A673 (cell line): ENCODE measurements around the gene RERE. TPM values are rescaled to one million over a fixed set of nuclear protein-coding genes. Genes with fewer than 3 reads are reported as not detected.
A peak's percentile ranks its signal among the peaks of the same experiment; 100 is the strongest.

Source experiments
- Bru-seq: library from RNA; stranded (reverse); fragments of 400-500 nt; gene quantifications from one replicate; lab custom pipeline; 2021; lab: Mats Ljungman, UMichigan
- BruChase-seq, 2 experiments: library from RNA; stranded (reverse); fragments of 400-500 nt; gene quantifications; one replicate each; lab custom pipeline; 2021; lab: Mats Ljungman, UMichigan
- BruUV-seq: library from RNA; stranded (reverse); fragments of 400-500 nt; replicated peaks from 2 replicates; lab custom pipeline; 2021; lab: Mats Ljungman, UMichigan
- CTCF ChIA-PET: fragments of 300-600 bp; sonication (Branson Sonifier 250); formaldehyde crosslinking; loops from one replicate; lab custom pipeline; 2022; ENCODE audit warnings: antibody characterized with exemption; lab: Charles Lee
- POLR2A ChIA-PET: fragments of 300-600 bp; sonication (Branson Sonifier 250); formaldehyde crosslinking; loops from one replicate; lab custom pipeline; 2022; ENCODE audit warnings: antibody characterized with exemption; ENCODE audit not compliant: low non-redundant PET; lab: Charles Lee
- DNase-seq: peaks from one replicate; pipeline ENCODE4 v3.0.0-alpha.2; 2015; ENCODE audit warnings: low spot score
- H3K27ac ChIP-seq: fragments of 200-600 bp; sonication (generic); 2 replicates; pipeline ENCODE4 v1.5.1; 2016; ENCODE audit warnings: mixed run types, low read depth, mild to moderate bottlenecking, mixed read lengths, antibody characterized with exemption, low read length; ENCODE audit not compliant: poor library complexity, severe bottlenecking
- H3K27me3 ChIP-seq: fragments of 200-600 bp; sonication (generic); replicated peaks from 2 replicates; pipeline ENCODE4 v1.6.1; 2017; ENCODE audit warnings: mixed run types, low read depth, mild to moderate bottlenecking, mixed read lengths, antibody characterized with exemption, low read length; ENCODE audit not compliant: insufficient read depth, poor library complexity
- H3K36me3 ChIP-seq: fragments of 200-600 bp; sonication (generic); 2 replicates; pipeline ENCODE4 v1.6.1; 2016; ENCODE audit warnings: mixed run types, mild to moderate bottlenecking, mixed read lengths, antibody characterized with exemption, low read length; ENCODE audit not compliant: insufficient read depth, poor library complexity, severe bottlenecking
- H3K4me1 ChIP-seq: fragments of 200-600 bp; sonication (generic); 2 replicates; pipeline ENCODE4 v1.6.1; 2017; ENCODE audit warnings: mixed run types, mild to moderate bottlenecking, mixed read lengths, antibody characterized with exemption, low read length; ENCODE audit not compliant: insufficient read depth, poor library complexity, severe bottlenecking
- H3K4me3 ChIP-seq: fragments of 200-600 bp; sonication (generic); 2 replicates; pipeline ENCODE4 v1.5.1; 2016; ENCODE audit warnings: low read depth, mixed run types, mild to moderate bottlenecking, mixed read lengths, low read length; ENCODE audit not compliant: poor library complexity, severe bottlenecking
- H3K9me3 ChIP-seq: fragments of 200-600 bp; sonication (generic); 2 replicates; pipeline ENCODE4 v1.6.1; 2016; ENCODE audit warnings: mixed run types, low read depth, mild to moderate bottlenecking, mixed read lengths, antibody characterized with exemption, low read length; ENCODE audit not compliant: poor library complexity, severe bottlenecking
- CTCF ChIP-seq: fragments of 300-800, 200-600 bp; sonication (generic); conservative IDR thresholded peaks from 2 replicates; pipeline ENCODE4 v1.5.1; 2017; ENCODE audit warnings: low read depth, mild to moderate bottlenecking, antibody characterized with exemption, low read length, moderate library complexity, mixed read lengths
- EZH2 ChIP-seq: fragments of 200-600 bp; sonication (generic); IDR thresholded peaks from 2 replicates; pipeline ENCODE4 v1.6.1; 2017; ENCODE audit warnings: borderline replicate concordance, low read depth, mild to moderate bottlenecking, mixed read lengths, antibody characterized with exemption, low read length; ENCODE audit not compliant: poor library complexity, severe bottlenecking
- intact Hi-C: fragments of 100-400 bp; cut with micrococcal nuclease; formaldehyde crosslinking; loops from one replicate; pipeline ENCODE4 v1.10.0; 2022; ENCODE audit not compliant: unreplicated experiment
- long read RNA-seq: library from polyadenylated mRNA; stranded (forward); transcript quantifications from one replicate; pipeline ENCODE4 v2.0.0, GENCODE V29; 2022
- total RNA-seq: library from RNA; stranded (reverse); gene quantifications from 2 replicates; pipeline ENCODE4 v1.2.3, GENCODE V29; 2021

The RERE gene
- total RNA-seq = 188 and 220 TPM in 2 replicates
- percentile 96 among the genes with signal in this experiment for Bru-seq, nascent RNA
- percentile 90 among the genes with signal in this experiment for BruChase-seq, experiment 1, labeled RNA remaining after a 2-hour chase
- percentile 92 among the genes with signal in this experiment for BruChase-seq, experiment 2, labeled RNA remaining after a 6-hour chase
- long read RNA-seq, full-length matches to known transcripts = 1 of 115 reads
- long read RNA-seq, partial matches to known transcripts = 76 of 115 reads
- long read RNA-seq, other reads (novel, unspliced or antisense) = 38 of 115 reads

- CTCF ChIA-PET = interaction anchor here (0.5 to 1.0 kb wide), 2 partner anchors 31 to 263 kb away, joined by 3 to 6 read pairs; no protein-coding TSS in a partner anchor
- TF ChIP-seq CTCF (no peak), EZH2 (no peak)
- Histone ChIP-seq H3K4me3 (peak within 1 kb of the TSS; percentile 96), H3K27me3 (no peaks in the 10 kb centered on the region), H3K36me3 (no peaks in the 10 kb centered on the region), H3K27ac (peak within 1 kb of the TSS; percentile 96), H3K9me3 (no peaks in the 10 kb centered on the region), H3K4me1 (peaks cover 54% of the 10 kb centered on the region)
- peak; percentile 97 for DNase-seq
- no TSS peak for BruUV-seq
- intact Hi-C loops = no loop called here
- POLR2A ChIA-PET = interaction anchor here (0.6 to 0.7 kb wide), 3 partner anchors 31 to 1883 kb away, joined by 3 to 5 read pairs (median 4); no protein-coding TSS in a partner anchor
Measured at GRCh38 chr1:8817412-8818324, at the start of gene RERE. RERE (minus strand) TSS chr1:8817640.

GRCh38 chr1:8866792-8867415 lies 49.5 kb upstream of the RERE start:
- DNase-seq = no peak
- ChIA-PET CTCF (interaction anchor here (0.6 kb wide), 1 partner anchor 206 kb away, joined by 3 read pairs; no protein-coding TSS in a partner anchor), POLR2A (no interaction called here)
- H3K4me3 ChIP-seq = no peak overlapping the region
- peaks cover 6% of the 10 kb centered on the region for H3K4me1 ChIP-seq
- H3K9me3 ChIP-seq = no peaks in the 10 kb centered on the region
- no peak overlapping the region for H3K27ac ChIP-seq
- TF ChIP-seq CTCF = no peak
- TF ChIP-seq EZH2 = no peak
- no peaks in the 10 kb centered on the region for H3K27me3 ChIP-seq
- BruUV-seq = no TSS peak
- peaks cover 99% of the 10 kb centered on the region for H3K36me3 ChIP-seq
- intact Hi-C loops = no loop called here

GRCh38 chr1:8866173-8866791 lies 48.8 kb upstream of the RERE start:
- TF ChIP-seq CTCF = no peak
- no peak for TF ChIP-seq EZH2
- no peak overlapping the region for H3K4me3 ChIP-seq
- intact Hi-C loops = no loop called here
- H3K9me3 ChIP-seq = no peaks in the 10 kb centered on the region
- CTCF ChIA-PET = no interaction called here
- no peaks in the 10 kb centered on the region for H3K27me3 ChIP-seq
- peaks cover 3% of the 10 kb centered on the region for H3K4me1 ChIP-seq
- no peak overlapping the region for H3K27ac ChIP-seq
- POLR2A ChIA-PET = interaction anchor here (0.5 kb wide), 1 partner anchor 8 kb away, joined by 3 read pairs; no protein-coding TSS in a partner anchor
- no TSS peak for BruUV-seq
- H3K36me3 ChIP-seq = peaks cover 99% of the 10 kb centered on the region
- no peak for DNase-seq
